K562 (cell line): ENCODE results near the gene CBFA2T2. TPM values are rescaled to one million over a fixed set of nuclear protein-coding genes. Genes with fewer than 3 reads are reported as not detected.
A peak's percentile ranks its signal among the peaks of the same experiment; 100 is the strongest.

ENCODE experiments used
- HCFC1 ChIP-seq: IDR thresholded peaks from 2 replicates; pipeline ENCODE4 v1.6.1; 2012; ENCODE audit warnings: low read depth, low read length, improper control_type of control experiment
- MCM2 ChIP-seq: fragments of 450-650 bp; IDR thresholded peaks from 2 replicates; pipeline ENCODE4 v1.6.1; 2017; ENCODE audit warnings: low read depth, mild to moderate bottlenecking
- NR1H2 ChIP-seq: sonication (generic); formaldehyde crosslinking; IDR thresholded peaks from 2 replicates; pipeline ENCODE4 v1.4.0; 2020; ENCODE audit warnings: mild to moderate bottlenecking, missing genetic modification reagents
- RBM15 ChIP-seq: fragments of 200-400 bp; formaldehyde crosslinking; IDR thresholded peaks from 2 replicates; pipeline ENCODE4 v1.6.1; 2018; ENCODE audit warnings: mild to moderate bottlenecking, low read length, moderate library complexity; ENCODE audit not compliant: insufficient read depth
- ZNF76 ChIP-seq: fragments of 250-450 bp; sonication (Bioruptor Pico); IDR thresholded peaks from 2 replicates; pipeline ENCODE4 v1.4.0; 2020; ENCODE audit warnings: mild to moderate bottlenecking, moderate library complexity, borderline replicate concordance
- polyA plus RNA-seq, 8 experiments: library from polyadenylated mRNA; depleted of rRNA in 4 of 8; stranded (reverse) in 5 of 8; unstranded in 3 of 8; fragments of >200 nt; fragmentation: Nextera tagmentation in 2 of 8; fragmentation: Illumina TruSeq in 1 of 8; extraction: Ambion mirVana in 2 of 8; extraction: Trizol in 1 of 8; gene quantifications; 2 replicates each; pipeline versions ENCODE4 v1.2.1 to v1.2.3, GENCODE V29; 2011 to 2014; ENCODE audit warnings: inconsistent platforms in 1 of 8, missing spikeins in 1 of 8
- total RNA-seq, 7 experiments: library from RNA; depleted of rRNA in 6 of 7; stranded (reverse); fragments of >200 nt in 6 of 7; fragmentation: Illumina TruSeq in 2 of 7; extraction: Trizol in 2 of 7; gene quantifications; 2 replicates each; pipeline versions ENCODE4 v1.2.1 to v1.2.3, GENCODE V29; 2011 to 2021; ENCODE audit warnings: low replicate concordance in 1 of 7
- TF ChIP-seq, protein P1 (sequence below): fragments of 250-450 bp; sonication (Bioruptor Pico); IDR thresholded peaks from 2 replicates; pipeline ENCODE4 v1.4.0; 2020
- TF ChIP-seq, protein P2 (sequence below): sonication (generic); formaldehyde crosslinking; IDR thresholded peaks from 2 replicates; pipeline ENCODE4 v1.8.1; 2022; ENCODE audit warnings: missing genetic modification reagents
- TF ChIP-seq, protein P3 (sequence below): sonication (generic); formaldehyde crosslinking; IDR thresholded peaks from 2 replicates; pipeline ENCODE4 v1.9.0; 2022; ENCODE audit warnings: mild to moderate bottlenecking, missing genetic modification reagents
- TF ChIP-seq, protein P4 (sequence below): sonication (generic); formaldehyde crosslinking; IDR thresholded peaks from 2 replicates; pipeline ENCODE4 v1.8.1; 2023; ENCODE audit warnings: missing genetic modification reagents, mild to moderate bottlenecking, borderline replicate concordance
- TF ChIP-seq, protein P5 (sequence below): sonication (generic); formaldehyde crosslinking; IDR thresholded peaks from 2 replicates; pipeline ENCODE4 v1.9.0; 2022; ENCODE audit warnings: mild to moderate bottlenecking, missing genetic modification reagents

The CBFA2T2 gene
- total and polyA plus RNA-seq, 9 of the 15 experiments (the other 6 are each of a cell fraction or from before 2014, with no cell fraction given) = 0.27 to 9.6 (median 5.8) TPM

DNA sequence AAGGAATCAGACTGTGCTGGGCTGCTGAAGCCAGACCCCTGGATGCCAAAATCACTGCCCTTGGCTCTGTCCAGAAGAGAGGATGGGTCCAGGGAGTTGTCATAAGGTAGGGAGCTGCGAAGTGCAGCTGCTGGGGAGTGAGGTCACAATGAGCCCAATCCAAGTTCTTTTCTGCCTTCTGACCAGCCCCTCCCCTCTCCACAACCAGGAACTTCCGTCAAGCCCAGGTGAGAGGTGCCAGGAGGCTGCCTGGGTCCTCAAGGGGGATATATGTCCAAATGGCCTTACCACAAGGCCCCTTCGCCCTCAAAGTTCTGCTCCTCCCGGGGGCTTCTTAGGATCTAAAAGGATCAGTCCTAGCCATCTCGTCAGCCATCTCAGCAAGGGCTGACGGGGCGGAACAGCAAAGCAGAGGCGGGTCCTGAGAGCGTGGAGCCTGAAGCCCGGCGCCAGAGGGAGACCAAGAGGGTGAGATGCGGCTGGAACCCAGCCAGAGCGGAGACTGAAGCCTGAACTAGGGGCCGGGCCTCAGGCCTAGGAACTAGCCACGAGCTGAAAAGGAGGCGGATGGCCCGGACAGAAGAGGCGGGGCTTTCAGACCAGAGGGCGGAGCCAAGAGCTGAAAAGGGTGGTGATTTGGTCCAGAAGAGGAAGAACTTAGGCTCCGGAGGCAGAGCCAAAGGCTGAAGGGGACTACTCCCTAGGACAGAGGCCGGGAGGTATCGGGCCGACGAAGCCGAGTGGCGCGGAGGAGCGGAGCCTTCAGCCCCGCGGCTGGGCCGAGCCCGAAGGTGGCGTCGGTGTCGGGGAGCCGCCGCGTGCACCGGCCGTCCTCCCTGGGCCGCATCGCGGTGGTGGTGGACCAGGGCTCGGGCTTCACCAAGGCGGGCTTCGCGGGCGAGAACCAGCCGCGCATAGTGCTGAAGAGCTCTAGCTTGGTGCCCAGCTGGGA lies 176.7 kb downstream of the CBFA2T2 start, which contains the start of gene ACTL10 (continued):
- TF ChIP-seq, protein P1, sequence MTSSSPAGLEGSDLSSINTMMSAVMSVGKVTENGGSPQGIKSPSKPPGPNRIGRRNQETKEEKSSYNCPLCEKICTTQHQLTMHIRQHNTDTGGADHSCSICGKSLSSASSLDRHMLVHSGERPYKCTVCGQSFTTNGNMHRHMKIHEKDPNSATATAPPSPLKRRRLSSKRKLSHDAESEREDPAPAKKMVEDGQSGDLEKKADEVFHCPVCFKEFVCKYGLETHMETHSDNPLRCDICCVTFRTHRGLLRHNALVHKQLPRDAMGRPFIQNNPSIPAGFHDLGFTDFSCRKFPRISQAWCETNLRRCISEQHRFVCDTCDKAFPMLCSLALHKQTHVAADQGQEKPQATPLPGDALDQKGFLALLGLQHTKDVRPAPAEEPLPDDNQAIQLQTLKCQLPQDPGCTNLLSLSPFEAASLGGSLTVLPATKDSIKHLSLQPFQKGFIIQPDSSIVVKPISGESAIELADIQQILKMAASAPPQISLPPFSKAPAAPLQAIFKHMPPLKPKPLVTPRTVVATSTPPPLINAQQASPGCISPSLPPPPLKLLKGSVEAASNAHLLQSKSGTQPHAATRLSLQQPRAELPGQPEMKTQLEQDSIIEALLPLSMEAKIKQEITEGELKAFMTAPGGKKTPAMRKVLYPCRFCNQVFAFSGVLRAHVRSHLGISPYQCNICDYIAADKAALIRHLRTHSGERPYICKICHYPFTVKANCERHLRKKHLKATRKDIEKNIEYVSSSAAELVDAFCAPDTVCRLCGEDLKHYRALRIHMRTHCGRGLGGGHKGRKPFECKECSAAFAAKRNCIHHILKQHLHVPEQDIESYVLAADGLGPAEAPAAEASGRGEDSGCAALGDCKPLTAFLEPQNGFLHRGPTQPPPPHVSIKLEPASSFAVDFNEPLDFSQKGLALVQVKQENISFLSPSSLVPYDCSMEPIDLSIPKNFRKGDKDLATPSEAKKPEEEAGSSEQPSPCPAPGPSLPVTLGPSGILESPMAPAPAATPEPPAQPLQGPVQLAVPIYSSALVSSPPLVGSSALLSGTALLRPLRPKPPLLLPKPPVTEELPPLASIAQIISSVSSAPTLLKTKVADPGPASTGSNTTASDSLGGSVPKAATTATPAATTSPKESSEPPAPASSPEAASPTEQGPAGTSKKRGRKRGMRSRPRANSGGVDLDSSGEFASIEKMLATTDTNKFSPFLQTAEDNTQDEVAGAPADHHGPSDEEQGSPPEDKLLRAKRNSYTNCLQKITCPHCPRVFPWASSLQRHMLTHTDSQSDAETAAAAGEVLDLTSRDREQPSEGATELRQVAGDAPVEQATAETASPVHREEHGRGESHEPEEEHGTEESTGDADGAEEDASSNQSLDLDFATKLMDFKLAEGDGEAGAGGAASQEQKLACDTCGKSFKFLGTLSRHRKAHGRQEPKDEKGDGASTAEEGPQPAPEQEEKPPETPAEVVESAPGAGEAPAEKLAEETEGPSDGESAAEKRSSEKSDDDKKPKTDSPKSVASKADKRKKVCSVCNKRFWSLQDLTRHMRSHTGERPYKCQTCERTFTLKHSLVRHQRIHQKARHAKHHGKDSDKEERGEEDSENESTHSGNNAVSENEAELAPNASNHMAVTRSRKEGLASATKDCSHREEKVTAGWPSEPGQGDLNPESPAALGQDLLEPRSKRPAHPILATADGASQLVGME (CRISPR knock-in tag) = peak; percentile 53; the same call in 1 of the 2 replicates
- TF ChIP-seq RBM15 (no peak), MCM2 (no peak), NR1H2 (CRISPR knock-in tag) (no peak), HCFC1 (peak; percentile 44; the same call in 1 of the 2 replicates), ZNF76 (0 out of 2 replicates have a peak, but pooled peaks have one; percentile 34)
- TF ChIP-seq, protein P2, sequence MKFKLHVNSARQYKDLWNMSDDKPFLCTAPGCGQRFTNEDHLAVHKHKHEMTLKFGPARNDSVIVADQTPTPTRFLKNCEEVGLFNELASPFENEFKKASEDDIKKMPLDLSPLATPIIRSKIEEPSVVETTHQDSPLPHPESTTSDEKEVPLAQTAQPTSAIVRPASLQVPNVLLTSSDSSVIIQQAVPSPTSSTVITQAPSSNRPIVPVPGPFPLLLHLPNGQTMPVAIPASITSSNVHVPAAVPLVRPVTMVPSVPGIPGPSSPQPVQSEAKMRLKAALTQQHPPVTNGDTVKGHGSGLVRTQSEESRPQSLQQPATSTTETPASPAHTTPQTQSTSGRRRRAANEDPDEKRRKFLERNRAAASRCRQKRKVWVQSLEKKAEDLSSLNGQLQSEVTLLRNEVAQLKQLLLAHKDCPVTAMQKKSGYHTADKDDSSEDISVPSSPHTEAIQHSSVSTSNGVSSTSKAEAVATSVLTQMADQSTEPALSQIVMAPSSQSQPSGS (CRISPR knock-in tag) = no peak
- TF ChIP-seq, protein P3, sequence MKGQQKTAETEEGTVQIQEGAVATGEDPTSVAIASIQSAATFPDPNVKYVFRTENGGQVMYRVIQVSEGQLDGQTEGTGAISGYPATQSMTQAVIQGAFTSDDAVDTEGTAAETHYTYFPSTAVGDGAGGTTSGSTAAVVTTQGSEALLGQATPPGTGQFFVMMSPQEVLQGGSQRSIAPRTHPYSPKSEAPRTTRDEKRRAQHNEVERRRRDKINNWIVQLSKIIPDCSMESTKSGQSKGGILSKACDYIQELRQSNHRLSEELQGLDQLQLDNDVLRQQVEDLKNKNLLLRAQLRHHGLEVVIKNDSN = peak; percentile 33
- TF ChIP-seq, protein P4, sequence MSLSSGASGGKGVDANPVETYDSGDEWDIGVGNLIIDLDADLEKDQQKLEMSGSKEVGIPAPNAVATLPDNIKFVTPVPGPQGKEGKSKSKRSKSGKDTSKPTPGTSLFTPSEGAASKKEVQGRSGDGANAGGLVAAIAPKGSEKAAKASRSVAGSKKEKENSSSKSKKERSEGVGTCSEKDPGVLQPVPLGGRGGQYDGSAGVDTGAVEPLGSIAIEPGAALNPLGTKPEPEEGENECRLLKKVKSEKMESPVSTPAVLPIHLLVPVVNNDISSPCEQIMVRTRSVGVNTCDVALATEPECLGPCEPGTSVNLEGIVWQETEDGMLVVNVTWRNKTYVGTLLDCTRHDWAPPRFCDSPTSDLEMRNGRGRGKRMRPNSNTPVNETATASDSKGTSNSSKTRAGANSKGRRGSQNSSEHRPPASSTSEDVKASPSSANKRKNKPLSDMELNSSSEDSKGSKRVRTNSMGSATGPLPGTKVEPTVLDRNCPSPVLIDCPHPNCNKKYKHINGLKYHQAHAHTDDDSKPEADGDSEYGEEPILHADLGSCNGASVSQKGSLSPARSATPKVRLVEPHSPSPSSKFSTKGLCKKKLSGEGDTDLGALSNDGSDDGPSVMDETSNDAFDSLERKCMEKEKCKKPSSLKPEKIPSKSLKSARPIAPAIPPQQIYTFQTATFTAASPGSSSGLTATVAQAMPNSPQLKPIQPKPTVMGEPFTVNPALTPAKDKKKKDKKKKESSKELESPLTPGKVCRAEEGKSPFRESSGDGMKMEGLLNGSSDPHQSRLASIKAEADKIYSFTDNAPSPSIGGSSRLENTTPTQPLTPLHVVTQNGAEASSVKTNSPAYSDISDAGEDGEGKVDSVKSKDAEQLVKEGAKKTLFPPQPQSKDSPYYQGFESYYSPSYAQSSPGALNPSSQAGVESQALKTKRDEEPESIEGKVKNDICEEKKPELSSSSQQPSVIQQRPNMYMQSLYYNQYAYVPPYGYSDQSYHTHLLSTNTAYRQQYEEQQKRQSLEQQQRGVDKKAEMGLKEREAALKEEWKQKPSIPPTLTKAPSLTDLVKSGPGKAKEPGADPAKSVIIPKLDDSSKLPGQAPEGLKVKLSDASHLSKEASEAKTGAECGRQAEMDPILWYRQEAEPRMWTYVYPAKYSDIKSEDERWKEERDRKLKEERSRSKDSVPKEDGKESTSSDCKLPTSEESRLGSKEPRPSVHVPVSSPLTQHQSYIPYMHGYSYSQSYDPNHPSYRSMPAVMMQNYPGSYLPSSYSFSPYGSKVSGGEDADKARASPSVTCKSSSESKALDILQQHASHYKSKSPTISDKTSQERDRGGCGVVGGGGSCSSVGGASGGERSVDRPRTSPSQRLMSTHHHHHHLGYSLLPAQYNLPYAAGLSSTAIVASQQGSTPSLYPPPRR (CRISPR knock-in tag) = no peak
- TF ChIP-seq, protein P5, sequence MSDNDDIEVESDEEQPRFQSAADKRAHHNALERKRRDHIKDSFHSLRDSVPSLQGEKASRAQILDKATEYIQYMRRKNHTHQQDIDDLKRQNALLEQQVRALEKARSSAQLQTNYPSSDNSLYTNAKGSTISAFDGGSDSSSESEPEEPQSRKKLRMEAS = peak; percentile 74
